HG03439 (cell line): ENCODE data around the gene HDAC11.

Experiments
- ATAC-seq: cut with Tn5 transposase; IDR thresholded peaks from one replicate; pipeline ENCODE4 v1.9.1; 2021; ENCODE audit warnings: mild to moderate bottlenecking, moderate library complexity; ENCODE audit not compliant: unreplicated experiment

The HDAC11 gene

GRCh38 chr3:13522236-13522635 lies 42.1 kb downstream of the HDAC11 start:
- no peak for ATAC-seq

GRCh38 chr3:13524979-13525669 lies 45.0 kb downstream of the HDAC11 start:
- ATAC-seq, result no peak

GRCh38 chr3:13525827-13526625 lies 45.9 kb downstream of the HDAC11 start:
- ATAC-seq, result no peak

- ATAC-seq, result no peak
Measured at GRCh38 chr3:13526626-13526949, 46.5 kb downstream of the HDAC11 start.

GRCh38 chr3:13528217-13528867 lies 48.2 kb downstream of the HDAC11 start:
- ATAC-seq, result no peak

GRCh38 chr3:13529196-13530112 lies 49.3 kb downstream of the HDAC11 start:
- ATAC-seq, result no peak

GRCh38 chr3:13530241-13531009 lies 50.3 kb downstream of the HDAC11 start:
- ATAC-seq, result no peak

GRCh38 chr3:13532085-13532484 lies 52.0 kb downstream of the HDAC11 start:
- no peak for ATAC-seq

- ATAC-seq, result no peak
Measured at GRCh38 chr3:13532631-13533030, 52.5 kb downstream of the HDAC11 start.

GRCh38 chr3:13533885-13534301 lies 53.8 kb downstream of the HDAC11 start:
- no peak for ATAC-seq

GRCh38 chr3:13535526-13535875 lies 55.4 kb downstream of the HDAC11 start:
- ATAC-seq, result no peak

GRCh38 chr3:13535905-13536304 lies 55.8 kb downstream of the HDAC11 start:
- no peak for ATAC-seq

GRCh38 chr3:13536432-13536831 lies 56.3 kb downstream of the HDAC11 start:
- ATAC-seq, result no peak

GRCh38 chr3:13536832-13537231 lies 56.7 kb downstream of the HDAC11 start:
- no peak for ATAC-seq

GRCh38 chr3:13537244-13537908 lies 57.3 kb downstream of the HDAC11 start:
- no peak for ATAC-seq

GRCh38 chr3:13537909-13538296 lies 57.8 kb downstream of the HDAC11 start:
- ATAC-seq, result no peak

- no peak for ATAC-seq
Measured at GRCh38 chr3:13538520-13539291, 58.6 kb downstream of the HDAC11 start.

GRCh38 chr3:13539292-13539638 lies 59.2 kb downstream of the HDAC11 start:
- no peak for ATAC-seq

- no peak for ATAC-seq
Measured at GRCh38 chr3:13539671-13540070, 59.6 kb downstream of the HDAC11 start.
